ENCODE measurements around the gene RBSN.

- TF ChIP-seq EZH2 (IDR thresholded peaks at IDR 0.05) (no peak), CTCF (IDR thresholded peaks at IDR 0.05) (no peak)
Observed at GRCh38 chr3:15120986-15121385, 22.0 kb upstream of the RBSN start.
